Esophagus muscularis mucosa (tissue), 3 donors: ENCODE measurements around the gene PLPP1.

Source experiments
- CTCF ChIP-seq, 3 experiments: fragments of 200-600 bp in 2 of 3; fragments of 450-650 bp in 1 of 3; sonication (generic) in 2 of 3; IDR thresholded peaks; one replicate each; pipeline ENCODE4 v1.5.1; 2017 to 2019; ENCODE audit warnings: antibody characterized with exemption in 3 of 3, mild to moderate bottlenecking in 2 of 3, moderate library complexity in 1 of 3
- POLR2A ChIP-seq: fragments of 450-650 bp; IDR thresholded peaks from one replicate; pipeline ENCODE4 v1.6.1; 2017; ENCODE audit warnings: antibody characterized with exemption, moderate library complexity, mild to moderate bottlenecking, low read depth

GRCh38 chr5:55467862-55468551 is 66.8 kb downstream of the PLPP1 start:
- TF ChIP-seq CTCF (IDR thresholded peaks at IDR 0.05) = no peak
- TF ChIP-seq POLR2A = no peak
